Trophoblast cell (in vitro differentiated cells and primary cell): ENCODE measurements around the gene KIAA1549.

Experiments
- DNase-seq, 2 donors: peaks; one replicate each; pipeline ENCODE4 v3.0.0-alpha.2; 2016
- H2AFZ ChIP-seq: 2 replicates; pipeline ENCODE4 v1.6.1; 2013; ENCODE audit warnings: low read length, moderate library complexity, mild to moderate bottlenecking; ENCODE audit not compliant: insufficient read depth, poor library complexity
- H2AK5ac ChIP-seq: 2 replicates; pipeline ENCODE4 v1.6.1; 2013; ENCODE audit warnings: mild to moderate bottlenecking, low read length
- H2BK120ac ChIP-seq: 2 replicates; pipeline ENCODE4 v1.6.1; 2013; ENCODE audit warnings: low read length, mild to moderate bottlenecking, moderate library complexity; ENCODE audit not compliant: insufficient read depth, poor library complexity
- H2BK12ac ChIP-seq: 2 replicates; pipeline ENCODE4 v1.6.1; 2013; ENCODE audit warnings: mild to moderate bottlenecking, low read length, moderate library complexity
- H2BK5ac ChIP-seq: 2 replicates; pipeline ENCODE4 v1.6.1; 2013; ENCODE audit warnings: low read length, low read depth, moderate library complexity, mild to moderate bottlenecking; ENCODE audit not compliant: poor library complexity
- H3K14ac ChIP-seq: 2 replicates; pipeline ENCODE4 v1.6.1; 2013; ENCODE audit warnings: mild to moderate bottlenecking, low read length
- H3K18ac ChIP-seq: 2 replicates; pipeline ENCODE4 v1.6.1; 2013; ENCODE audit warnings: mild to moderate bottlenecking, low read length
- H3K23ac ChIP-seq: 2 replicates; pipeline ENCODE4 v1.6.1; 2013; ENCODE audit warnings: low read length
- H3K27ac ChIP-seq: 2 replicates; pipeline ENCODE4 v1.5.1; 2013; ENCODE audit warnings: low read depth, mild to moderate bottlenecking, inconsistent platforms, low read length, moderate library complexity
- H3K27me3 ChIP-seq: 2 replicates; pipeline ENCODE4 v1.6.1; 2013; ENCODE audit warnings: inconsistent platforms, mild to moderate bottlenecking, low read length, moderate library complexity; ENCODE audit not compliant: insufficient read depth
- H3K36me3 ChIP-seq, 2 experiments: 1 replicate in 1 of 2; 2 replicates in 1 of 2; pipeline ENCODE4 v1.6.1; 2013; ENCODE audit warnings: low read length in 2 of 2, mild to moderate bottlenecking in 2 of 2, moderate library complexity in 1 of 2; ENCODE audit not compliant: insufficient read depth in 2 of 2, control insufficient read depth in 1 of 2
- H3K4ac ChIP-seq: 2 replicates; pipeline ENCODE4 v1.6.1; 2013; ENCODE audit warnings: low read depth, mild to moderate bottlenecking, low read length, moderate library complexity
- H3K4me1 ChIP-seq, 2 experiments: 1 replicate in 1 of 2; 2 replicates in 1 of 2; pipeline ENCODE4 v1.6.1; 2013; ENCODE audit warnings: low read length in 2 of 2, mild to moderate bottlenecking in 2 of 2, moderate library complexity in 1 of 2; ENCODE audit not compliant: insufficient read depth in 2 of 2, control insufficient read depth in 1 of 2
- H3K4me2 ChIP-seq: 2 replicates; pipeline ENCODE4 v1.6.1; 2013; ENCODE audit warnings: inconsistent platforms, mild to moderate bottlenecking, low read length, moderate library complexity
- H3K4me3 ChIP-seq: 2 replicates; pipeline ENCODE4 v1.5.1; 2013; ENCODE audit warnings: mild to moderate bottlenecking, low read depth, low read length, inconsistent platforms
- H3K79me1 ChIP-seq: one replicate; pipeline ENCODE4 v1.6.1; 2013; ENCODE audit warnings: low read length
- H3K79me2 ChIP-seq: 2 replicates; pipeline ENCODE4 v1.6.1; 2013; ENCODE audit warnings: low read length, mild to moderate bottlenecking; ENCODE audit not compliant: control insufficient read depth, insufficient read depth, poor library complexity
- H3K9ac ChIP-seq: 2 replicates; pipeline ENCODE4 v1.6.1; 2013; ENCODE audit warnings: mild to moderate bottlenecking, low read length
- H3K9me3 ChIP-seq: 2 replicates; pipeline ENCODE4 v1.6.1; 2013; ENCODE audit warnings: low read depth, mild to moderate bottlenecking, control low read depth, inconsistent platforms, low read length; ENCODE audit not compliant: insufficient read depth
- H4K12ac ChIP-seq: 2 replicates; pipeline ENCODE4 v1.6.1; 2013; ENCODE audit warnings: low read depth, mild to moderate bottlenecking, low read length, moderate library complexity
- H4K8ac ChIP-seq: 2 replicates; pipeline ENCODE4 v1.6.1; 2013; ENCODE audit warnings: low read depth, mild to moderate bottlenecking, low read length, moderate library complexity
- H4K91ac ChIP-seq: one replicate; pipeline ENCODE4 v1.6.1; 2013; ENCODE audit warnings: low read depth, mild to moderate bottlenecking, low read length, moderate library complexity
- WGBS: extraction: QIAGEN DNeasy Blood & Tissue Kit; methylation state at CpG from one replicate; pipeline ENCODE4 v1.1.7; 2013; ENCODE audit warnings: missing lambda C conversion rate; ENCODE audit not compliant: insufficient read length, insufficient coverage; ENCODE audit errors: extremely low coverage; 5-methylcytosine and 5-hydroxymethylcytosine counted together

Gene KIAA1549

DNA sequence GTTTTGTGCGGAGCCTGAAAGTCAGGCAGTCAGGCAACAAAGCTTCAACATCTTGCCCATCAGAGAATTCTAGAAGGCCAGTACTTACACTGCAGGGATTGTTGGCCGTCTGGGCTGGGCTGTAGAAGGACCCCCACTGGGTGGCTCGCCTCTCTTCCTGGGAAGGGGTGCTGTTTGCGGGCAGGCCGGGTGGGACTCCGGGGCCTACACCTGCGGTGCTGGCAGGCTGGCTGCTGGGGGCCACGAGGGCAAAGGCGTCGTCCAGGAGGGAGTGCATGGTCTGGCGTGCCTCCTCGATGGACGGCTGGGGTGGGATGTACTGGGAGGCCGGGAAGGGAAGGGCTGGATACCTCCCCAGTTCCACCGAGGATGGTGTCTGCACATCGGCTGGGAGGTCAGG, 120.1 kb downstream of the KIAA1549 start:
- WGBS: no CpG with 5 or more reads among the region's 16 CpGs
- H3K14ac ChIP-seq: no peak overlapping the region
- H3K4me2 ChIP-seq: no peak overlapping the region
- no peak for DNase-seq
- H2AK5ac ChIP-seq: no peak overlapping the region
- H3K4ac ChIP-seq: no peak overlapping the region
- no peaks in the 10 kb centered on the region for H3K79me1 ChIP-seq
- H2BK120ac ChIP-seq: no peak overlapping the region
- H2BK12ac ChIP-seq: no peak overlapping the region
- H3K9ac ChIP-seq: no peak overlapping the region
- no peak overlapping the region for H3K27ac ChIP-seq
- H3K27me3 ChIP-seq: no peaks in the 10 kb centered on the region
- no peak overlapping the region for H4K8ac ChIP-seq
- H3K4me1 ChIP-seq: no peaks in the 10 kb centered on the region
- H3K36me3 ChIP-seq: peaks cover 18 to 29% of the 10 kb centered on the region in 2 experiments
- no peak overlapping the region for H2BK5ac ChIP-seq
- no peak overlapping the region for H4K12ac ChIP-seq
- no peak overlapping the region for H3K23ac ChIP-seq
- H3K4me3 ChIP-seq: no peak overlapping the region
- H2AFZ ChIP-seq: no peak overlapping the region
- no peaks in the 10 kb centered on the region for H3K79me2 ChIP-seq
- H3K18ac ChIP-seq: no peak overlapping the region
- no peak overlapping the region for H4K91ac ChIP-seq
- peaks cover 2% of the 10 kb centered on the region for H3K9me3 ChIP-seq

DNA sequence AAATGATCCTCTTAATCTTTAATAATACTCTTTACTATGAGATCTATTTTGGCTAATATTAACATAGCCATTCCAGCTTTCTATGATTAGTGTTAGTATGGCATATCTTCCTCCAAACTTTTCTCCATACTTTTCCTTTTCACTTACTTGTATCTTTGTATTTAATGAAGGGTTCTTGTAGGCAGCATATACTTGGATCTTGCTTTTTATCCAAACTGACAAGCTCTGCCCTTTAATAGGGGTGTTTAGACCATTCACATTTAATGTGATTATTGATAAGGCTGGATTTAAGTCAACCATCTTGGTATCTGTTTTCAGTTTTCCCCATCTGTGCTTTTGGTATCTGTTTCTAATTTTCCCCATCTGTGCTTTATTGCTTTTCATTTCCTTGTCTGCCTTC, 123.5 kb downstream of the KIAA1549 start:
- Histone ChIP-seq H4K91ac (no peak overlapping the region), H3K27me3 (no peaks in the 10 kb centered on the region), H2BK120ac (no peak overlapping the region), H2BK12ac (no peak overlapping the region), H3K4me1 (no peaks in the 10 kb centered on the region), H3K79me1 (no peaks in the 10 kb centered on the region), H3K4me3 (no peak overlapping the region), H3K4ac (no peak overlapping the region), H3K14ac (no peak overlapping the region), H3K79me2 (no peaks in the 10 kb centered on the region), H3K18ac (no peak overlapping the region), H3K23ac (no peak overlapping the region), H2BK5ac (no peak overlapping the region), H3K4me2 (no peak overlapping the region), H3K9ac (no peak overlapping the region), H2AFZ (no peak overlapping the region), H2AK5ac (no peak overlapping the region), H3K27ac (no peak overlapping the region), H4K12ac (no peak overlapping the region), H3K36me3 (peaks cover 10 to 24% of the 10 kb centered on the region in 2 experiments), H4K8ac (no peak overlapping the region), H3K9me3 (peaks cover 2% of the 10 kb centered on the region)
- no peak for DNase-seq

DNA sequence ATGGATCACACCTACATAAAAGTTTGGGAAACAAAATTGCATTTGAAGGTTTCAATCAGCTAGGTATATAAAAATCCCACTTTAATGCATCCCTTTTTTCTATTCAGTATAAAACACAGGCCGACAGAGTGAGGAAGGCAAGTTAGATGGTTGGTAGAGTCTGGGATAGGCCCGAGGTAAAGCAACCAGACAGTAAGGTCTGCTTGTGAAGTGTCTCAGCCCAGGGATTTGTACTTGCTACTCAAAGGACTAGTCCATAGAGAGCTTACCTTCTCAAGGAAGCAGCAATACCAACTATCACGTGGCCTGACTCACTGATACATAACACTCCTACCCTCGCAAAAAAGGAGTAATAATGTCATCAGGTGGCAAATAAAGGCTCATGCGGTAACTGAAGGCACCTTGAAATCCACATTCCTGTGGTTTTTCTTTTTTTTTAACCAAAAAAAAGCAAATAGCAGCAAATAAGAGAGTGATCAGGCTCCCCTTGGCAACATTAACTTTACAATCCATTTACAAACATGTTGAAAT, 127.0 kb downstream of the KIAA1549 start:
- H3K9ac ChIP-seq: no peak overlapping the region
- no peaks in the 10 kb centered on the region for H3K4me1 ChIP-seq
- DNase-seq: no peak
- no peak overlapping the region for H3K4ac ChIP-seq
- no peaks in the 10 kb centered on the region for H3K9me3 ChIP-seq
- H2AK5ac ChIP-seq: no peak overlapping the region
- H2BK5ac ChIP-seq: no peak overlapping the region
- no peaks in the 10 kb centered on the region for H3K79me2 ChIP-seq
- H3K27me3 ChIP-seq: no peaks in the 10 kb centered on the region
- no peak overlapping the region for H3K4me3 ChIP-seq
- no peak overlapping the region for H4K8ac ChIP-seq
- no peaks in the 10 kb centered on the region for H3K79me1 ChIP-seq
- peaks cover 5 to 19% of the 10 kb centered on the region in 2 experiments for H3K36me3 ChIP-seq
- no CpG with 5 or more reads among the region's 5 CpGs for WGBS
- H3K18ac ChIP-seq: no peak overlapping the region
- no peak overlapping the region for H2BK120ac ChIP-seq
- no peak overlapping the region for H4K12ac ChIP-seq
- no peak overlapping the region for H2AFZ ChIP-seq
- H3K14ac ChIP-seq: no peak overlapping the region
- no peak overlapping the region for H3K27ac ChIP-seq
- H3K4me2 ChIP-seq: no peak overlapping the region
- no peak overlapping the region for H4K91ac ChIP-seq
- H2BK12ac ChIP-seq: no peak overlapping the region
- no peak overlapping the region for H3K23ac ChIP-seq

DNA sequence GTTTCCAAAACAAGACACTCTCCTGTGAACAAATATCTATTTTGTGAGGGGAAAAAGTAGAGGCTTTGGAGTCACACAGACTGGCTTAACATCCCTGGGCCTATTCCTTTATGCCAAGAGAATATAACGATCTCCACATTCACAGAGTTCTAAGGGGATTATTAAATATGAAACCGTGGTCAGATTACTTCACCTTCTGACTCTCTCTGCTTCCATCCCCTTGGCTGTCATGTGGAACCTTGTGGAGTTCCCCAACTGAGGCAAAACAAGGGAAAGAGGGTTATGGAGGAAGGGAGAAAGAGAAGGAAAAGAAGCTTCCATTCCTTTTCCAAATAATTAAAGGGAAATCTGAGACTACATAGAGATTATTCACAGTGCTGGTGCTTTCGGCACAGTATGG, 127.7 kb downstream of the KIAA1549 start:
- Histone ChIP-seq H3K4me2 (no peak overlapping the region), H2BK12ac (no peak overlapping the region), H3K14ac (no peak overlapping the region), H3K9ac (no peak overlapping the region), H3K23ac (no peak overlapping the region), H4K8ac (no peak overlapping the region), H3K27ac (no peak overlapping the region), H3K36me3 (peaks cover 5 to 19% of the 10 kb centered on the region in 2 experiments), H3K4me3 (no peak overlapping the region), H4K12ac (no peak overlapping the region), H3K79me2 (no peaks in the 10 kb centered on the region), H3K9me3 (no peaks in the 10 kb centered on the region), H3K4ac (no peak overlapping the region), H2BK120ac (no peak overlapping the region), H4K91ac (no peak overlapping the region), H3K18ac (no peak overlapping the region), H3K79me1 (no peaks in the 10 kb centered on the region), H3K27me3 (no peaks in the 10 kb centered on the region), H2BK5ac (no peak overlapping the region), H2AK5ac (no peak overlapping the region), H2AFZ (no peak overlapping the region), H3K4me1 (no peaks in the 10 kb centered on the region)
- no peak for DNase-seq
- no CpG with 5 or more reads among the region's 3 CpGs for WGBS
